Measurements from ENCODE around the gene JAZF1. TPM values are rescaled to one million over a fixed set of nuclear protein-coding genes. Genes with fewer than 3 reads are reported as not detected.

JAZF1 gene
- total and polyA plus RNA-seq, 4 donors = 5.2 to 16.5 (median 10.7) TPM

GRCh38 chr7:28093623-28094232, 86.9 kb downstream of the JAZF1 start:
- Histone ChIP-seq H3K9ac (ENCODE audit: insufficient read depth in 1 of 2, low read length in 2 of 2) (no peak overlapping the region), H3K9me3 (ENCODE audit: control insufficient read depth in 4 of 4, insufficient read depth in 3 of 4, low read length in 3 of 4) (no peaks in the 10 kb centered on the region), H3K27ac (ENCODE audit: low read depth in 1 of 2, low read length in 1 of 2) (no peak overlapping the region), H3K36me3 (ENCODE audit: control insufficient read depth in 4 of 4, insufficient read depth in 4 of 4, low read length in 4 of 4) (no peaks in the 10 kb centered on the region), H3K4me1 (ENCODE audit: control insufficient read depth in 5 of 5, insufficient read depth in 5 of 5, low read length in 5 of 5) (no peaks in the 10 kb centered on the region), H3K4me3 (no peak overlapping the region), H3K27me3 (ENCODE audit: control insufficient read depth in 3 of 3, insufficient read depth in 3 of 3, low read length in 2 of 3) (no peaks in the 10 kb centered on the region)
- ATAC-seq (ENCODE audit: insufficient read depth, low FRiP score) (no peak), DNase-seq (peak; percentile 29 to 46 (median 41))
- WGBS, 2 donors = 77 to 81% methylated on average over 9 of the region's 9 CpGs
- peak; percentile 32 for TF ChIP-seq CTCF (IDR thresholded peaks at IDR 0.05; ENCODE audit: control extremely low read depth, extremely low read depth)

GRCh38 chr7:28091190-28091589, 89.4 kb downstream of the JAZF1 start:
- no peaks in the 10 kb centered on the region for H3K9me3 ChIP-seq (ENCODE audit: control insufficient read depth in 4 of 4, insufficient read depth in 3 of 4, low read length in 3 of 4)
- no peak for TF ChIP-seq CTCF (IDR thresholded peaks at IDR 0.05; ENCODE audit: control extremely low read depth, extremely low read depth)
- H3K36me3 ChIP-seq (ENCODE audit: control insufficient read depth in 4 of 4, insufficient read depth in 4 of 4, low read length in 4 of 4) = no peaks in the 10 kb centered on the region
- no peaks in the 10 kb centered on the region for H3K27me3 ChIP-seq (ENCODE audit: control insufficient read depth in 3 of 3, insufficient read depth in 3 of 3, low read length in 2 of 3)
- no peak for ATAC-seq (ENCODE audit: insufficient read depth, low FRiP score)
- H3K4me3 ChIP-seq = no peak overlapping the region
- peaks cover 0 to 3% (median 0%) of the 10 kb centered on the region in 5 donors for H3K4me1 ChIP-seq (ENCODE audit: control insufficient read depth in 5 of 5, insufficient read depth in 5 of 5, low read length in 5 of 5)
- WGBS, 2 donors = 82 to 96% methylated on average over 1 of the region's 1 CpG
- H3K9ac ChIP-seq (ENCODE audit: insufficient read depth in 1 of 2, low read length in 2 of 2) = no peak overlapping the region
- H3K27ac ChIP-seq (ENCODE audit: low read depth in 1 of 2, low read length in 1 of 2) = no peak overlapping the region
- no peak for DNase-seq

- ATAC-seq (ENCODE audit: insufficient read depth, low FRiP score) = no peak
- H3K4me1 ChIP-seq (ENCODE audit: control insufficient read depth in 5 of 5, insufficient read depth in 5 of 5, low read length in 5 of 5) = peaks cover 0 to 3% (median 0%) of the 10 kb centered on the region in 5 donors
These were observed 91.5 kb downstream of the JAZF1 start for GRCh38 chr7:28088901-28089714.

More at GRCh38 chr7:28088901-28089714, 91.5 kb downstream of the JAZF1 start:
- TF ChIP-seq CTCF (IDR thresholded peaks at IDR 0.05; ENCODE audit: control extremely low read depth, extremely low read depth) = no peak
- no peak overlapping the region for H3K9ac ChIP-seq (ENCODE audit: insufficient read depth in 1 of 2, low read length in 2 of 2)
- no peaks in the 10 kb centered on the region for H3K27me3 ChIP-seq (ENCODE audit: control insufficient read depth in 3 of 3, insufficient read depth in 3 of 3, low read length in 2 of 3)
- no peak overlapping the region for H3K4me3 ChIP-seq
- no peak overlapping the region for H3K27ac ChIP-seq (ENCODE audit: low read depth in 1 of 2, low read length in 1 of 2)
- H3K36me3 ChIP-seq (ENCODE audit: control insufficient read depth in 4 of 4, insufficient read depth in 4 of 4, low read length in 4 of 4) = no peaks in the 10 kb centered on the region
- peak in 1 of 3 donors; percentile 26 for DNase-seq
- 72 to 73% methylated on average over 6 of the region's 6 CpGs for WGBS, 2 donors
- no peaks in the 10 kb centered on the region for H3K9me3 ChIP-seq (ENCODE audit: control insufficient read depth in 4 of 4, insufficient read depth in 3 of 4, low read length in 3 of 4)

All from lung (tissue), 12 donors.